Activated CD8-positive, alpha-beta memory T cell treated with anti-CD3 and anti-CD28 coated beads for 24 hours (primary cell): ENCODE results near the gene AICDA.
"Not testable (repeated sequence)": the region's sequence is repeated elsewhere in the genome, so short reads cannot be mapped to it uniquely, and the experiment has no call there.

Experiments used
- DNase-seq: peaks from one replicate; pipeline ENCODE4 v3.0.0-alpha.2; 2020

Gene AICDA

GRCh38 chr12:8609061-8609570, 3.5 kb downstream of the AICDA start:
- DNase-seq = no peak

DNA sequence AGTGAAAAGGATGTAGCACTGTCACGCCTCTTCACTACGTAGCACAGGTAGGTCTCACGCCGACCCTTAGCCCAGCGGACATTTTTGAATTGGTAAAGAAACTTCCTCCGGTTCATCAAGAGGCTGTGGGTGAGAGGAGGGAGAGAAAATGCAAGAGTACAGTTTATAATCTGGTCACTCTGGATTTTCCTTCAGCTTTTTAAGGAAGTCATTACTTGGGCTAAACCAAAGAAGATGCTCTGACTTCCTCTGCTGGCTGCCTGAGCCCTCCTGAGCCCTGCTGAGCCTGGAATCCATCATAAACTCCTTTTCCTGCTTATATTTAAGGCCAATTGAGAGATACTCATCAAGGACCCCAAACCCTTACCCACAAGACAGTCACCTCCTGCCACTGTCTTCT, 5.8 kb downstream of the AICDA start:
- DNase-seq = no peak

DNA sequence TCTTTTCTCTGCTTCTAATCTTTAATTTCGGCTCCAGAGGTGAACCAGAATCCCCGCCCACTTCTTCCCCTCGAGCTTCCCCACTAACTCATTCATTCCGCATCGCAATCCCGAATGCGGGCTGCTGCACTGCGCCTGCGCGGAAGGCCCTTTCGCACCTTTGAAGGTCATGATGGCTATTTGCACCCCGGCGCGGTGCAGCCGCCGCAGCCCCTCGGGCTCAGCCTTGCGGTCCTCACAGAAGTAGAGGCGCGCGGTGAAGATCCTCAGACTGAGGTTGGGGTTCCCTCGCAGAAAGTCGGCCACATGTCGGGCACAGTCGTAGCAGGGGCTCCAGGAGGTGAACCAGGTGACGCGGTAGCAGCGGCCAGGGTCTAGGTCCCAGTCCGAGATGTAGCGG, 7.6 kb downstream of the AICDA start:
- DNase-seq = no peak

DNA sequence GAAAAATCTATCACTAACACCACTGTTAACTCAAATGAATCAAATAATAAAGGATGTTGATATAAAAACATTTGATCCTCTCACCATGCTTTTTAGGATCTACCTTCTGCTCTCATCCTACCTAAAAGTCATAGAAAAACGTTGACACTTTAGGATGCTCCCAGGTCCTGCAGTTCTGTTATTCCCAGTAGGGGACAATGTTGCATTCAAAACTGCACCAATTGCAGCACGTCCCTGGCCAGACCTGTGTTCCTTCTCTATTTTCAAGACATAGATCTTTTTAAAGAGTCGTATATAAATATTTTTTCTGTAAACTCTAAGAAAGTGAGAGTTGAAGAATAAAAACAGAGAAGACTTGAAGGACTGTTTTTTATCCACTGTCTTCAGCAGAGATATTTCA, 8.8 kb downstream of the AICDA start:
- peak; percentile 3 for DNase-seq

DNA sequence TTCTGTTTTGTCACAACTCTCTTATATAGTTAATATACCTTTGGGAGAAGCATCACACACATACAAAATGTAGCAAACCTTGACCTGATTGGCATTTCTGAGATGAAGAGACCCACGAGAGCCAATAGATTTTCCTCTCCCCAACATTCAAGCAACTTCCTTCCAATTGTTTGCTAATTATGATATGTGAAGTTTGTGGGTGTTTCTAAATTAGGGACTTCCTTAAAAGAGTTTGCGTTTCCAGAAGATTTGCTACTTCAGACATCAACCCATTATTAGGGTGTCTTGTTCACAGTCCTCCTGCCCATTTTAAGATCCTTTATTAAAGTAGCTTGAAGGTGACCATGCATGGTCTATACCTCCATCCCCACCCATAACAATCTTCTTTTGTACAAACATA, 9.4 kb downstream of the AICDA start:
- no peak for DNase-seq

- DNase-seq = peak; percentile 1
Observed at GRCh38 chr12:8596561-8596960, 16.1 kb downstream of the AICDA start.

DNA sequence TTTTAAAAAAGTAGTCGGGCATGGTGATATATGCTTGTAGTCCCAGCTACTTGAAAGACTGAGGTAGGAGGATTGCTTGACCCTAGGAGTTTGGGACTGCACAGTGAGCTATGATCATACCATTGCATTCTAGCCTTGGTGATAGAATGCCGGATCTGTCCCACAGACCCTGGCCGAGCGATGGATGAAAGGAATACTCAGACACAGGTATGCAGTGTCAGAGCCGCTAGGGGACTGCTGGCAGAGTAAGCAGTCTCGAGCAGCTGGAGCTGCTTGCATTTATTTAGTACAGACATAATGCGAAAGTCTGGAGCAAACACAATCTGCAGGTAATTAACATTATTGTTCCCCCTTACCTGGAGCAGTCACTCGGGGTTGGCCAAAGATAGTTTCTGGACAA, 18.6 kb downstream of the AICDA start:
- peak; percentile 26 for DNase-seq

DNA sequence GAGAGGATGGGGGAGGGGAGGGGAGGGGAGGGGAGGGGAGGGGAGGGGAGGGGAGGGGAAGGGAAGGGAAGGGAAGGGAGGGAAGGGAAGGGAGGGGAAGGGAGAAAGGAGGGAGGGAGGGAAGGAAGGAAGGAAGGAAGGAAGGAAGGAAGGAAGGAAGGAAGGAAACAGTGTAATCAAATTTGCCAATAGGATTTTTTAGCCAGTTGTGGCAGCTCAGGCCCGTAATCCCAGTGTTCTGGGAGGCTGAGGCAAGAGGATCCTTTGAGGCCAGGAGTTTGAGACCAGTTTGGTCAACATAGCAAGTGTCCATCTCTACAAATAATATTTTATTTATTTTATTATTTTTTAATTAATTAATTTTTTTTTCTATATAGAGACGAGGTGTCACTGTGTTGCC, 19.4 kb downstream of the AICDA start:
- no peak for DNase-seq

DNA sequence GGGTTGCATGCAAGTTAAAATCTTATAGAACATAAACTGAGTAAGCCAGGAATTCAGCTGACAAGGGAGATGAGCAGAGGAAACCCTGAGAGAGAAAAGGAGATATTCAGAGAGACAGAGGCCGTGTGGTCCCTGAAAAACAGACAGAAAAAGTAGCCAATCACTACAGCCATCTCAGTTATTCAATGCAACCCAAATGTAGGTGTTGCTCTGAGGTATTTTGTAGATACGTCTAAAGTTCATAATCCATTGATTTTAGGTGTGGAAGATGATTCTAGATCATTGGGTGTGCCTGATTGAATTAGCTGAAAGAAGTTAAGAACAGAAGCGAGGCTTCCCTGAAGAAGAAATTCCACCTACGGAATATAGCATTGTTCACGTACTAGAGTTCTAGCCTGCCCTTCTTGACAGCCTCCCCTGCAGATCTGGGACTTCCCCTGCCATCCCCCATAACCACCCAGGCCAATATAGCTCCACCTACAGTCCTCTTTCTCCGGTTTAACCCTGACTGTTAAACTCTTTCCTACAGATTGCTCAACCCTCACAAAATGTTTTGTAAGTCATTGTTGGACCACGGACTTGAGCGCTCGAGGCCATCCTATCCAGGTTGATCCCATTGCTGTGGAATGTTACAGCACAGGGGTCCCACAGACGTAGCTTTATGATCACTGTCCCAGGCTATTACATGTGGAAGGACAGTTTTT, 21.7 kb downstream of the AICDA start:
- no peak for DNase-seq

DNA sequence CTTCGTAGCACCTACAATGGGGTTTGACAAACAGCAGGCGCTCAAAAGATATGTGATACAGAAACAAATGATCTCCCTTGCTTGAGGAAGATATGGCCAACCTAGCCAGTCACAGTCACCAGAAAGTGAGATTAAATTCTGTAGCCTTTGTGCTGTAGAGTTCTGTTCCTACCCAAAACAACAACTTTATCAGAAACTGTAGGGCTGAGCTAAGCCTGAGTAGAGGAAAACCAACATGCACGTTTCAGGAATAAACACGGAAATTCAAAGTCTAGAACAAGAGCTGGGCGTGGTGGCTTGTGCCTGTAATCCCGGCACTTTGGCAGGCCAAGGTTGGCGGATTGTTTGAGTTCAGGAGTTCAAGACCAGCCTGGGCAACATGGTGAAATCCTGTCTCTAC, 23.0 kb downstream of the AICDA start:
- DNase-seq = no peak

DNA sequence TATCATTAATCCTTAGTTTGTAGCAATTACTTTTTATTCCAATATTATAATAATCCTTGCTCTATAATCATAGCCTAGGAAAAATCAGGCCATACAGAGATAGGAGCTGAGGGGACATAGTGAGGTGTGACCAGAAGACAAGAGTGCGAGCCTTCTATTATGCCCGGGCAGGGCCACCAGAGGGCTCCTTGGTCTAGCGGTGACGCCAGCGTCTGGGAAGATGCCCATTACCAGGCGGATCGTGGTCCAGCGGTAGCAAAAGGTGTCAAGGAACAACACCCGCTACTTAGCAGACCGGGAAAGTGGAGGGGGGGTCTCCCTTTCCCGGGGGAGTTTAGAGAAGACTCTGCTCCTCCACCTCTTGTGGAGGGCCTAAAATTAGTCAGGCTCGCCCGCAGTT, 28.2 kb downstream of the AICDA start:
- not testable (repeated sequence) for DNase-seq

- no peak for DNase-seq
Observed at GRCh38 chr12:8584004-8584403, 28.7 kb downstream of the AICDA start.

DNA sequence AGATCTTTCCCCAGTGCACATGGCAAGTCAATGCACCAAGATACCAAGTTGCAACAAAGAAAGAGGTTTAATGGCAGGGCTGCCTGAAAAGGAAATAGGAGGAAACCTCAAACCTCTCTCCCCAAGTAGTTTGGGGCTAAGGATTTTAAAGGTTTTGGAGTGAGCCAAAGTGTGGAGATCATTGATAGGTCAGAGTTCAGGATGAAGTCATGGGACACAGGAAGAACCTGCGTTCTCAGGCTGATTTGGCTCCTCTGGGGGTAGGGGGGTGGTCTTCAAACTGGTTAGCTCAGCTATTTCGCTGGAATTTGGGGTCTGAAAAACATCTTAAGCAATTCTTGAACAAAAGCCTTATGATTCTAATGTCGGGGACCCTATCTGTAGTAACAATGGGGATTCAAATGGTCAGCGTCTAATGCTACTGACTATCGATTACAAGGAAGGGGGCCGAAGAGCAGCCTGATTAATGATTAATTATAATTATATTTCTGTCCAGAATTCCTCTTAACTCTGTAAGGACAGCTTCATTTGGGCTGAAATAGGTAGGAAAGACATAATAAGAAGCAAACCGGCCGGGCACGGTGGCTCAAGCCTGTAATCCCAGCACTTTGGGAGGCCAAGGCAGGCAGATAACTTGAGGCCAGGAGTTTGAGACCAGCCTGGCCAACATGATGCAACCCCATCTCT, 31.4 kb downstream of the AICDA start:
- no peak for DNase-seq

- DNase-seq = no peak
Observed at GRCh38 chr12:8577879-8578278, 34.8 kb downstream of the AICDA start.

- no peak for DNase-seq
Observed at GRCh38 chr12:8572507-8572906, 40.2 kb downstream of the AICDA start.

DNA sequence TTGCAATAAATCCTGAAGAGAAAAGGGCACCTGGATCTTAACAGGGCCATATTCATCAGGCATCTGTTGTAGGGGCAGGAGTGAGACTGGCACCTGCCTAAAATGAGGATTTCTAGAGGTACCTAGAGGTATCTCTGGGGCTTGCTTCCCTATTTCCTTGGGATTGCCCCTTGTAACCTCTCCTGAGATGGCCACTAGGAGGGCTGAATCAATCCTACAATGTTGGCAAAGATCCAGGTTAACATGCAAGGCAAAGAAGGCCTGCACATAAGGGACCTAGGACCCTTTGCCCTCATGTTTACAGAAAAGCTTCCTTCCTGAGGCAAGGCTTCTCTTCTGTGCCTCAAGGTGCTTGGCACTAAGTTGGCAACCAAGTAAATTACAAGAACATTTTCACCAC, 46.1 kb downstream of the AICDA start:
- no peak for DNase-seq

DNA sequence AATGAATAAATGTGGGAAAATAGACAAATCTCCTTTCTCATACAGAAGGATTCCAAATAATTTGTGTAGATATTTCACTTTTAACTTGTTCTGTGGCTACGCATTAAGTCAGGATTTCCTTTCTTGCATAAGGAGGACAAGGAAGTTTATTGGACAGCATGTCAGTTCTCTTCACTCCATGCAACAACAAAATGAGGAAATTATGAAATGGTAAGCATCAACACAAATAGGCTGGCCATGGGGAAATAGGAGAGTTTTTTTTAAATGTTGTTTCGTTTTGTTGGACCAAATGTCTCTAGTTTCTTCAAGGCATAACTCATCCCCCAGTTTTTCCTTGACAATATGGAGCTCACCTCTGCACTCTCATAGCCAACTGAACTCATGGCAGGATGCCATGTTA, 46.6 kb downstream of the AICDA start:
- DNase-seq = not testable (repeated sequence)

DNA sequence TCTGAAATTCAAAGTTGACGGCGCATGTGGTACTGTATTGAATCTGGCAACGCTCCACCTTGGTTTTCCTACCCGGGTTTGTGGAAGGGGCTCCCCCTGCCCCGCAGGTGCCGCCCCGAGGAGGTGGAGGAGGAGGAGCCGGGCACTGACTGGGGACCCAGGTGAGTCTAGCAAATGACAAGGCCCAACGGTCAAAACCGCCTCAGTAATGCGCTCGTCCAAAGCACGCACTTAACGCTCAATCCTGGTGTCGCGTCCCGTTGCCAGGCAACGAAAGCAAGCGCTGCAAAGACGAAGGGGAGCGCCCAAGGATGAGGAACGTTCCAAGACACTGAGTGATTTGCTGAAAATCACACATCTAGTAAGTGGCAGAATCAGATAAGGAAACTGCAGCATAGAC, 48.0 kb downstream of the AICDA start:
- DNase-seq = no peak

- DNase-seq = no peak
Observed at GRCh38 chr12:8563356-8563755, 49.3 kb downstream of the AICDA start.

- no peak for DNase-seq
Observed at GRCh38 chr12:8562310-8562709, 50.3 kb downstream of the AICDA start.

DNA sequence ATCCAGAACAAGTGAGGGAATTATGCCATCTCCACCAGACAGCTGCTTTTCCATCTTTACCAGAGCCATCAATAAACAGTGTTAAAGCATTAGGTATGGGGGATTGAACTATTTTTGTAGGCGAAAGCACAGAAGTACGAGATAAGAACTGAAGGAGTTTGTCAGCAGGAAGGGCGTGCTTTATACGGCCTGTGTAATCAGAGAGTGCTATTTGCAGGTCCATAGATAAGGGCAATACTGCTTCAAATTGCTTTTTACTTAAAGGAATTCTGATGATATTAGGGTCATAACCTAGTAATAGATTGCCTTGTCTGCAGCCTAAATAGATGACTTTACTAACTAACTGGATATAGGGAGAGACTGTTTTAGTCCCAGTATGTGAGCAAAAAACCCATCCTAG, 51.6 kb downstream of the AICDA start:
- no peak for DNase-seq

GRCh38 chr12:8559676-8560075, 53.0 kb downstream of the AICDA start:
- no peak for DNase-seq

- no peak for DNase-seq
Observed at GRCh38 chr12:8556531-8557097, 56.0 kb downstream of the AICDA start.

DNA sequence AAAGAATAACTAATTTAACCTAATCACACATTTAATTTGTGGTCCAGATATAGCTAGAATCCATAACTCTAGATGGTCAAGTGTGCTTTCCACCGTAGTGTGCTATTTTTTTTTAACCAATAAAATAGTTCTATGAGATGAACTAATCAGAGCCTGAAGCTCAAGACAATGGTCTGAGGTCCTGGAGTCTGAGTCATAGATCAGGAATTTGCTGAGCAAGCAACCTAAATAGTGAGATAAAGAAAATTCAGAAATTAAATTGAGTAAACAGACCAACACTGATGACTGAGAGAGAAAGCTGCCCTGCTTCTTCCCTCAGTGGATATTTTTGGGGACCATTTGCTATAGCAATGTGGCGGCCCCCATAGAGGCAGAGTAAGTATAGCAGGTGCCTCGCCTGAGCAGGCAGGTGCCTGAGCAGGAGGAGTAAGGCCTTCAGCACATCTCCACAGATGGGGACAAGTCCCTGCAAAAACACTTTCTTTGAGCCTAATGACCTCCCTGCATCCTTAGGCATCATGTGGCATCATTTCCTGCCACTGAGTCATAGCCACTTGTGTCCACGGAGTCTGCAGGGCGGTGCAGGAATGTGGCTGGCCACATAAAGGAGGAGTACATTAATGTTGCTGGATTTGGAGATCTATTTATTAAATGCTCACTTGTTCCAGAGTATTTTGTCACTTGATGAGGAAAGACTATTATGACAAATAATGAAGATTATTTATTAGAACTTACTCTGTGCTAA, 58.0 kb downstream of the AICDA start:
- no peak for DNase-seq
